Caco-2 (cell line): ENCODE data around the gene SFSWAP. TPM values are rescaled to one million over a fixed set of nuclear protein-coding genes. Genes with fewer than 3 reads are reported as not detected.

Experiments
- BruUV-seq: library from RNA; stranded (reverse); fragments of 400-500 nt; replicated peaks from 2 replicates; lab custom pipeline; 2021; lab: Mats Ljungman, UMichigan
- CTCF ChIA-PET: fragments of 300-600 bp; sonication (Branson Sonifier 250); formaldehyde crosslinking; loops from one replicate; lab custom pipeline; 2022; ENCODE audit warnings: antibody characterized with exemption; lab: Charles Lee
- POLR2A ChIA-PET: fragments of 300-600 bp; sonication (Branson Sonifier 250); formaldehyde crosslinking; loops from one replicate; lab custom pipeline; 2022; ENCODE audit warnings: antibody characterized with exemption; lab: Charles Lee
- DNase-seq, 2 experiments: peaks; one replicate each; pipeline versions ENCODE4 v3.0.0 to v3.0.0-alpha.2; 2020 to 2022
- H3K27me3 ChIP-seq: replicated peaks from 2 replicates; pipeline ENCODE4 v1.6.0; 2011; ENCODE audit warnings: low read length; ENCODE audit not compliant: control insufficient read depth, insufficient read depth
- H3K36me3 ChIP-seq: 2 replicates; pipeline ENCODE4 v1.5.1; 2011; ENCODE audit warnings: low read length; ENCODE audit not compliant: control insufficient read depth, insufficient read depth
- H3K4me1 ChIP-seq: fragments of 250-450 bp; sonication (Bioruptor Pico); 2 replicates; pipeline ENCODE4 v1.5.1; 2020; ENCODE audit warnings: mild to moderate bottlenecking
- H3K4me3 ChIP-seq: 2 replicates; pipeline ENCODE4 v1.5.1; 2011; ENCODE audit warnings: low read depth, mild to moderate bottlenecking, control low read depth, low read length
- H3K9me3 ChIP-seq: fragments of 250-450 bp; sonication (Bioruptor Pico); 2 replicates; pipeline ENCODE4 v1.5.1; 2020; ENCODE audit warnings: mild to moderate bottlenecking, moderate library complexity
- H3K27ac Mint-ChIP-seq: one replicate; pipeline ENCODE4 v1.8.0; 2022; ENCODE audit warnings: mixed read lengths; ENCODE audit not compliant: unreplicated experiment
- H3K27me3 Mint-ChIP-seq: one replicate; pipeline ENCODE4 v1.8.0; 2022; ENCODE audit warnings: mixed read lengths; ENCODE audit not compliant: insufficient read depth, unreplicated experiment
- H3K36me3 Mint-ChIP-seq: one replicate; pipeline ENCODE4 v1.8.0; 2022; ENCODE audit warnings: mild to moderate bottlenecking, mixed read lengths; ENCODE audit not compliant: insufficient read depth, unreplicated experiment
- H3K4me1 Mint-ChIP-seq: one replicate; pipeline ENCODE4 v1.8.0; 2022; ENCODE audit warnings: low read depth, mixed read lengths; ENCODE audit not compliant: unreplicated experiment
- H3K4me3 Mint-ChIP-seq: one replicate; pipeline ENCODE4 v1.8.0; 2022; ENCODE audit warnings: mild to moderate bottlenecking, moderate library complexity, mixed read lengths; ENCODE audit not compliant: unreplicated experiment
- H3K9me3 Mint-ChIP-seq: one replicate; pipeline ENCODE4 v1.8.0; 2022; ENCODE audit warnings: mixed read lengths; ENCODE audit not compliant: unreplicated experiment
- intact Hi-C: fragments of 100-400 bp; cut with micrococcal nuclease; formaldehyde crosslinking; loops from one replicate; pipeline ENCODE4 v1.10.0; 2022; ENCODE audit not compliant: unreplicated experiment
- total RNA-seq: library from RNA; stranded (reverse); gene quantifications from 2 replicates; pipeline ENCODE4 v1.2.3, GENCODE V29; 2022
- TF ChIP-seq, protein P1 (sequence below), 2 experiments: fragments of 200-600 bp in 1 of 2; IDR thresholded peaks; 1 replicate in 1 of 2; 2 replicates in 1 of 2; pipeline versions ENCODE4 v1.5.1 to v1.8.0; 2011 to 2022; ENCODE audit warnings: antibody characterized with exemption in 1 of 2, control low read depth in 1 of 2, inconsistent platforms in 1 of 2, low read depth in 1 of 2, low read length in 1 of 2, mild to moderate bottlenecking in 1 of 2, moderate library complexity in 1 of 2; ENCODE audit not compliant: insufficient read depth in 1 of 2, severe bottlenecking in 1 of 2, unreplicated experiment in 1 of 2

SFSWAP gene
- total RNA-seq, 1 experiment from 2014 or later: 42.3 TPM

DNA sequence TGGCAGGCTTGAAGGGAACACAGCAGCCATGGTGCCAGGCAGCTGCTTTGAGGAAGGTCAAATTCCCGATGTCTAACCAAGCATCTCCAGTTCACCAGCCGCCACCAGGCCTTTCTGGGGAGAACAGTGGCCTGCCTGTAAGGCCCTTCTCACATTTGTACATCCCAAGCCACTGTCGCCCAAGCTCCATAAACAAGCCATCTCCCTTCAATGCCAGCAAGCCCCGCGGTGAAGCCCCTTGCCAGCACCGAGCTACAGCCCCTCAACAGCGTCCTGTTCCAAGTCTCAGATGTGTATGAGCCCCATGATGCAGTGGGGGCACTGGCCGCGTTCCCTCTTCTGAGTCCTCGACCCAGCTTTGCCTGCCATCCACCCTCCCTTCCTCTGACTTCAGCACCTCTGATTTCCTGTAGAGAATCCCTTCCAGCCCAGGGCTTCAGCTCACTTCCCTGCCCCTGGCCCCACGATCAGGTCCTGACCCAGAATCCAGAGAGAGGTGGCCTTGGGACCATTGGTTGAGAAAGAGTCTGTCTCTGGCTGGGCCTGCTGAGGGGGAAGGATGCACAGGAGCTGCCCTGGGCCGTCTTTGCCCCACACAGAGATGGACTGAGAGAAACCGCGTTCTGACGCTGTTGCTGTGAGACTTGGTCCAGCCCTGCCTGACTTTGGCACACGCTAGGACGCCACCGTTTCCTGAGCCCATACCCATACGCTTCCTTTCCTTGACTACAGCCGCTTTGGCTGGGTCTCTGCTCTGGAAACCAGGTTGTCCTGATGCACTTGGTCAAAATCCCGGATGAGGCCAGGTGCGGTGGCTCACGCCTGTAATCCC is 115.4 kb downstream of the SFSWAP start:
- Histone ChIP-seq H3K4me3 (no peak overlapping the region), H3K4me1 (peaks cover 20% of the 10 kb centered on the region; the same call in 1 of the 2 replicates), H3K27me3 (peaks cover 1% of the 10 kb centered on the region), H3K9me3 (no peaks in the 10 kb centered on the region), H3K36me3 (no peaks in the 10 kb centered on the region)
- no TSS peak for BruUV-seq
- H3K9me3 Mint-ChIP-seq: no peaks in the 10 kb centered on the region
- TF ChIP-seq, protein P1, sequence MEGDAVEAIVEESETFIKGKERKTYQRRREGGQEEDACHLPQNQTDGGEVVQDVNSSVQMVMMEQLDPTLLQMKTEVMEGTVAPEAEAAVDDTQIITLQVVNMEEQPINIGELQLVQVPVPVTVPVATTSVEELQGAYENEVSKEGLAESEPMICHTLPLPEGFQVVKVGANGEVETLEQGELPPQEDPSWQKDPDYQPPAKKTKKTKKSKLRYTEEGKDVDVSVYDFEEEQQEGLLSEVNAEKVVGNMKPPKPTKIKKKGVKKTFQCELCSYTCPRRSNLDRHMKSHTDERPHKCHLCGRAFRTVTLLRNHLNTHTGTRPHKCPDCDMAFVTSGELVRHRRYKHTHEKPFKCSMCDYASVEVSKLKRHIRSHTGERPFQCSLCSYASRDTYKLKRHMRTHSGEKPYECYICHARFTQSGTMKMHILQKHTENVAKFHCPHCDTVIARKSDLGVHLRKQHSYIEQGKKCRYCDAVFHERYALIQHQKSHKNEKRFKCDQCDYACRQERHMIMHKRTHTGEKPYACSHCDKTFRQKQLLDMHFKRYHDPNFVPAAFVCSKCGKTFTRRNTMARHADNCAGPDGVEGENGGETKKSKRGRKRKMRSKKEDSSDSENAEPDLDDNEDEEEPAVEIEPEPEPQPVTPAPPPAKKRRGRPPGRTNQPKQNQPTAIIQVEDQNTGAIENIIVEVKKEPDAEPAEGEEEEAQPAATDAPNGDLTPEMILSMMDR (IDR thresholded peaks at IDR 0.05; ENCODE audit: insufficient read depth in 1 of 2, low read depth in 1 of 2, low read length in 1 of 2, severe bottlenecking in 1 of 2, unreplicated experiment in 1 of 2): no peak
- H3K27me3 Mint-ChIP-seq: peaks cover 10% of the 10 kb centered on the region
- no peak overlapping the region for H3K27ac Mint-ChIP-seq
- H3K36me3 Mint-ChIP-seq: no peaks in the 10 kb centered on the region
- no peaks in the 10 kb centered on the region for H3K4me1 Mint-ChIP-seq
- H3K4me3 Mint-ChIP-seq: no peak overlapping the region
- intact Hi-C loops: loop anchor here (10.0 kb wide), 1 partner anchor 722 kb away; no protein-coding TSS in a partner anchor
- no peak for DNase-seq
- POLR2A ChIA-PET: no interaction called here
- CTCF ChIA-PET: interaction anchor here (0.7 kb wide), 1 partner anchor 86 kb away, joined by 3 read pairs; no protein-coding TSS in a partner anchor

DNA sequence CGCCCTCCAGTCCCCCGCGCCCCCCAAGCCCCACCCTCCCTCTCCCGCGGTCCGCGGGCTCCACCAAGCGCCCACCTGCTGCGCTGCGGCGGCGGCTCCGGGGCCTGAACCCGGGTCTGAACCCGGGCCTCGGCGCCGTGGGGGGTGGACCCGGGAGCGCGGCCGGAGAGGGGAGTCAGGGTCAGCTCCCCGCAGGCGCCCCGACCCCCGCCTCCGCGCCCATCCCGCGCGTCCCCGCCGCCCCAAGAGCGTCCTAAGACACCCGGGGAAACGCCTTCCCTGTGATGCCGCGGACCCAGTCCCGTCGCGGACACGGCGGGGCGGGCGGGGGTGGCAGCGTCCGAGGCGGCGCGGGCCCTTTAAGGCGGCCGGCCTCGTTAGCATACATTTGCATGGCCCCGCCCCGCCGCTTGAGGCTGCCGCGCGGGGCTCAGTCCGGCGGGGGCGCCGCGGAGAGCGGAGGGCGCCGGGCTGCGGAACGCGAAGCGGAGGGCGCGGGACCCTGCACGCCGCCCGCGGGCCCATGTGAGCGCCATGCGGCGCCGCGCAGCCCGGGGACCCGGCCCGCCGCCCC is 117.2 kb downstream of the SFSWAP start, which contains the start of gene MMP17:
TSS of gene MMP17 (plus strand) at position 433 of the 574 bp plus-strand sequence. CDS start at position 535, 102 bp downstream.
- H3K36me3 Mint-ChIP-seq: no peaks in the 10 kb centered on the region
- Histone ChIP-seq H3K27me3 (peaks cover 1% of the 10 kb centered on the region), H3K9me3 (no peaks in the 10 kb centered on the region), H3K36me3 (no peaks in the 10 kb centered on the region), H3K4me1 (peaks cover 20% of the 10 kb centered on the region; the same call in 1 of the 2 replicates), H3K4me3 (peak within 1 kb of the TSS; percentile 40)
- intact Hi-C loops: loop anchor here (10.0 kb wide), 1 partner anchor 723 kb away; no protein-coding TSS in a partner anchor
- no peaks in the 10 kb centered on the region for H3K4me1 Mint-ChIP-seq
- no TSS peak for BruUV-seq
- TF ChIP-seq, protein P1 (IDR thresholded peaks at IDR 0.05; ENCODE audit: insufficient read depth in 1 of 2, low read depth in 1 of 2, low read length in 1 of 2, severe bottlenecking in 1 of 2, unreplicated experiment in 1 of 2): no peak
- DNase-seq: peak in 1 of 2 experiments; percentile 78
- H3K27me3 Mint-ChIP-seq: peaks cover 10% of the 10 kb centered on the region
- H3K9me3 Mint-ChIP-seq: no peaks in the 10 kb centered on the region
- no peak within 1 kb of the TSS for H3K27ac Mint-ChIP-seq
- CTCF ChIA-PET: no interaction called here
- POLR2A ChIA-PET: no interaction called here
- H3K4me3 Mint-ChIP-seq: peak within 1 kb of the TSS; percentile 72

DNA sequence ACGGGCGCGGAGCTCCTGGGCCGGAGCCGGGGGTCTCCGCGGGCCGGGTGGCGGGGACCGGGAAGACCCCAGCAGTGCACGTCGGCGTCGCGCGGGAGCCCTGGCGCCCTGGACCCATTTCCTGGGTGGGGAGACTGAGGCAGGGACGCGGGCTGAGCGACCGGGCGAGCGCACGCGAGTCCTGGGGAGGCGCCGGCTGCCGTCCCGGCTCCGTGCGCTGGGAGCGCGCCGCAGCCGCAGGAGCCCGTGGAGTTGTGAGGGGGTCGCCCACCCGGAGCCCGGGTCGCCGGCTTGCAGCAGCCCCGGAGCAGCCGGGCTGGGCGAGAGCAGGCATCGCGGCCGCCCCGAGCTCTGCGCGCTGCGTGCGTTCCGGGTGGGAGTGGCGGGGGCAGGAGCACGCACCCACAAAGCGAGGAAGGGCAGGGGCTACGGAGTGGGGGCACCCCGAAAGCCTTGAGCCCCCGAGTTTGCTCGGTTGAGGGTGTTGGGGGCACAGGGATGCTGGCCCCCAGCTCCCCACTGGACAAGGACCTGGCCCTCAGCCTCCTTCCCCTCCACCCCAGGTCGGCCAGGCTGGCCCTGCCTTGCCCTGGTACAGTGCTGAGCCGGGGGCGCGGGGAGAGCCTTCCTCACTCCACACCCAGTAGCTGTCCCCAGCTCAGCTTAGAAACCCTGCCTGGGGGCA is 117.9 kb downstream of the SFSWAP start:
- CTCF ChIA-PET: no interaction called here
- Mint-ChIP-seq H3K36me3 (no peaks in the 10 kb centered on the region), H3K4me3 (peak overlapping the region; percentile 72), H3K27ac (no peak overlapping the region), H3K27me3 (peaks cover 10% of the 10 kb centered on the region), H3K9me3 (no peaks in the 10 kb centered on the region), H3K4me1 (no peaks in the 10 kb centered on the region)
- H3K9me3 ChIP-seq: no peaks in the 10 kb centered on the region
- H3K27me3 ChIP-seq: peaks cover 1% of the 10 kb centered on the region
- H3K36me3 ChIP-seq: no peaks in the 10 kb centered on the region
- H3K4me1 ChIP-seq: peaks cover 20% of the 10 kb centered on the region; the same call in 1 of the 2 replicates
- DNase-seq: no peak
- intact Hi-C loops: loop anchor here (1.0 to 10.0 kb wide), 2 partner anchors 172 to 724 kb away; no protein-coding TSS in a partner anchor
- TF ChIP-seq, protein P1 (IDR thresholded peaks at IDR 0.05; ENCODE audit: insufficient read depth in 1 of 2, low read depth in 1 of 2, low read length in 1 of 2, severe bottlenecking in 1 of 2, unreplicated experiment in 1 of 2): no peak
- H3K4me3 ChIP-seq: peak overlapping the region; percentile 40
- POLR2A ChIA-PET: no interaction called here
- BruUV-seq: no TSS peak
